Activated CD4-positive, alpha-beta T cell treated with anti-CD3 and anti-CD28 coated beads, Interleukin-2, Interleukin-4, amounts not matched to agents 100 ng/mL and 50 ng/mL, durations not matched to agents 16 hours and 8 hours (primary cell): ENCODE measurements around the gene LCP1.
"Not testable (repeated sequence)": the region's sequence is repeated elsewhere in the genome, so short reads cannot be mapped to it uniquely, and the experiment has no call there.

Experiments used
- DNase-seq: peaks from one replicate; pipeline ENCODE4 v3.0.0-alpha.2; 2020; ENCODE audit warnings: low spot score

Gene LCP1, protein sequence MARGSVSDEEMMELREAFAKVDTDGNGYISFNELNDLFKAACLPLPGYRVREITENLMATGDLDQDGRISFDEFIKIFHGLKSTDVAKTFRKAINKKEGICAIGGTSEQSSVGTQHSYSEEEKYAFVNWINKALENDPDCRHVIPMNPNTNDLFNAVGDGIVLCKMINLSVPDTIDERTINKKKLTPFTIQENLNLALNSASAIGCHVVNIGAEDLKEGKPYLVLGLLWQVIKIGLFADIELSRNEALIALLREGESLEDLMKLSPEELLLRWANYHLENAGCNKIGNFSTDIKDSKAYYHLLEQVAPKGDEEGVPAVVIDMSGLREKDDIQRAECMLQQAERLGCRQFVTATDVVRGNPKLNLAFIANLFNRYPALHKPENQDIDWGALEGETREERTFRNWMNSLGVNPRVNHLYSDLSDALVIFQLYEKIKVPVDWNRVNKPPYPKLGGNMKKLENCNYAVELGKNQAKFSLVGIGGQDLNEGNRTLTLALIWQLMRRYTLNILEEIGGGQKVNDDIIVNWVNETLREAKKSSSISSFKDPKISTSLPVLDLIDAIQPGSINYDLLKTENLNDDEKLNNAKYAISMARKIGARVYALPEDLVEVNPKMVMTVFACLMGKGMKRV

DNA sequence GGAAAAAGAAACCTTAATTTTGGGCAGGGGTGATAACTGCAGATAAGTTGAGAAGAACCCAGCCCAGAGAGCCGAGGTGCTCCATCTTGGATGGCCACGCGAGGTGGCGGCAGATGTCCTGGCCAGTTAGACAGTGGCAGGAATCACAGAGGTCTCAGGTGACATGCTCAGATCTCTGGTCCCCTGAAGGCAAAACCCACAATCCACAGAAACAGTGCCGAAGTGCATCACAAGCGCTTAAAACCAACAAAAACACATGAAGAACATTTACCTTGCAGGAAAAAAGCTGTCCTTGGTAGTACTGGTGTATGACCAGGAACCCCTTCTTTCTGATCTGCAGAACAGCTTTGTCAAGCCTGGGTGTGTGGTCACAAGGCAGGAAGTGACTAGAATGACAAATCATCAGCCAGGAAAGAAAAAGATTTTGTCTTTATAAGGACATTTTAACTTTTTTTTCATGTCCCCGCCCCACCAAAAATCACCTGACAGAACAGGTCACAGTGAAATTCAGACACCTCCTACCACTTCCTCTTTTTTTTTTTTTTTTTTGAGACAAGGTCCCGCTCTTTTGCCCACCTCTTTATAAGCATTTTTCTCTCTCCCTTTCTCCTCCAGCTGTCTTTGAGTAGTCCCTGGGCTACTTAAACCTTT is at the start of gene LCP1:
TSS of gene LCP1 (minus strand) at position 338 of the 651 bp plus-strand sequence. CDS start 22,515 bp downstream, outside the sequence.
- peak; percentile 93 for DNase-seq

DNA sequence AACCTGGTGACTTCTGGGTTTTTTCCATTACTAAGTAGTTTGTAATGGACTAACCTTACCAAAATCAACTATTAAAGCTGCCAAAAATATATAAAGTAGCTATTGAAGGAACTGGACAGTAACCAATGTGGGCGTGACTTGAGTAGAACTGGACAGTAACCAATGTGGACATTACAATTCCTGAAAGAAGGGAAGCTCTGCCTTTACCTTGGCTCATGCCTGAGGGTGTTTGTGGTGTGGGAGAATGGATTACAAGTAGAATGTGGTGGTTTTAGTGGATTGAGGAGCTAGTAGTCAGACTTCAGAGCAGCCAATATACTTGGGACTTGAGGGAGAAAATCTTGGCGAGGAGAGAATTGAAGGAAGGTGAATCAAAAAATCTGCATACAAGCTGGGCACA is 47.3 kb upstream of the LCP1 start:
- DNase-seq, result no peak

DNA sequence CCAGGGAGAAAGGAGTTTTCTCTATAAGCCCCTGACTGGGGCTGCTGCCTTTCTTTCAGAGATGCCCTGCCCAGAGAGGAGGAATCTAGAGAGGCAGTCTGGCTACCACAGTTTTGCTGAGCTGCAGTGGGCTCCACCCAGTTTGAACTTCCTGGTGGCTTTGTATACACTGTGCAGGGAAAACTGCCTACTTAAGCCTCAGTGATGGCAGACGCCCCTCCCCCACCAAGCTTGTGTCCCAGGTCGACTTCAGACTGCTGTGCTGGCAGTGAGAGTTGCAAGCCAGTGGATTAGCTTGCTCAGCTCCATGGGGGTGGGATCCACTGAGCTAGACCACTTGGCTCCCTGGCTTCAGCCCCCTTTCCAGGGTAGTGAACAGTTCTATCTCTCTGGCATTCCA is 38.3 kb upstream of the LCP1 start:
- DNase-seq, result not testable (repeated sequence)

DNA sequence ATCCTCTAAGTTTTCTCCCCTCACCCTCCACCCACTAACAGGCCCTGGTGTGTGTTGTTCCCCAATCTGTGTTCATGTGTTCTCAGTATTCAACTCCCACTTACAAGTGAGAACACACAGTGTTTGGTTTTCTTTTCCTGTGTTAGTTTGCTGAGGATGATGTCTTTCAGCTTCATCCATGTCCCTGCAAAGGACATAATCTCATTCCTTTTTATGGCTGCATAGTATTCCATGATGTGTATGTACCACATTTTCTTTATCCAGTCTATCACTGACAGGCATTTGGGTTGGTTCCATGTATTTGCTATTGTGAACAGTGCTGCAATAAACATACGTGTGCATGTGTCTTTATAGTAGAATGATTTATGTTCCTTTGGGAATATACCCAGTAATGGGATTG is 32.8 kb upstream of the LCP1 start:
- DNase-seq, result not testable (repeated sequence)

DNA sequence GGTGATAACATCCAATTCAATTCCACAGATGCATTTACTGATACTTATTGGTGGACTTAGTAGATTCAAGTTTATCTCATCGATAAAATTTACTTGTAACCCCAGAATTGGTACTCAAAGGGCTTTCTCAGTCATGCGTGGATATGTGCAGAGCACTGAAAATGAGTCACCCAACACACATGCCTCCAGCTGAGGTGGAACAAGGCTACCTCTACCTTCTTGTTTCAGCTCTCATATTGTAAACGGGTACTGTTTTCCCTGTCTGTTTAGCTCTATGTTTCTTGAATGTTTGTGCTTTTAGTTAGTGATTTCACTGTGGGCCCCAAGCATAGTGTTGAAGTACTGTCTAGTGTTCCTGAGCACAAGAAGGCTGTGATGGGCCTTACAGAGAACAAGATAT is 31.3 kb upstream of the LCP1 start:
- DNase-seq, result peak; percentile 9

DNA sequence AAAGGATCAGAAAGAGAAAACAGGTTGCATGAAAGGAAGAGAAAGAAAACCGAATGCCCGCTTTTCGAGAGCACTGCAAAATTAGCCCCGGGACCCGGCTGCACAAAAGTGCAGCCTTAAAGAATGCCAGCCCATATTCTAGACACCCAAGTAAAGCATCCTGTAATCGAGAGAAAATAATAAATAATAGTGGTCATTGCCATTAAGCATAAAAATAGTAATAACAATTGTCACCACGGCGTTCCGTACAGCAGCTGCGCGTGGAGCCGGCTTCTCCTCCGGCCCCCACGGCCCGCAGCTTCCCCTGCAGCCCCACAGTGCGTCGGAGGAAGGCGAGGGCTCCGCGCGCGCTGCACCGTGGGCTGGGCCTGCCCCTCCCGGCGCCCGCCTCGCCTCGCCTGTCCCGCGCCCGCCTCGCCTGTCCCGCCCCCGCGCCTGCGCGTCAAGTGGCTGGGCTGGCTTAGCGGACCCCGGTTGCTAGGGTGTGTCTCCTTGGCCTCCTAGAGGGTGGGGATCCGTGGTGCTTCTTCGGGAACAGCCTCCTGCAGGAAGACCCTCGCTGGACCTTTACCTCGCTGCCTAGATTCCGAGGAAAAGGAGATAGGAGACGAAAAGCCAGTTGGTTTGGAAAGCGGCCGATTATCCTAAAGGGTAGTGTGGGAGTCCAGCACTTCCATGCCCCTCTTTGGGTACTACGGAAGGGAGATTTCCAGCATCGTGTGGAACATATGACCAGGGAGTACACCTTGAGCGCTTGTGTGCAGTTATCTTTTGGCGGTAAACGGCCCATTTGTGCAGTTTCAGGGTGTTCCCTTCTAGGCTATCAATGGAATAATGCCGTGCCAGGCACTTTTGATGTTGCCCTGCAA is 29.7 kb upstream of the LCP1 start, which contains the start of gene LRRC63:
TSS of gene LRRC63 (plus strand) at position 446 of the 869 bp plus-strand sequence. CDS start 1,107 bp downstream, outside the sequence.
- peak; percentile 86 for DNase-seq

GRCh38 chr13:46211116-46211482 is 29.1 kb upstream of the LCP1 start:
- DNase-seq, result peak; percentile 32

- no peak for DNase-seq
These were observed 28.5 kb upstream of the LCP1 start for GRCh38 chr13:46210362-46211083.

- no peak for DNase-seq
These were observed 25.9 kb upstream of the LCP1 start for GRCh38 chr13:46207828-46208227.

GRCh38 chr13:46206143-46206542 is 24.2 kb upstream of the LCP1 start:
- DNase-seq, result no peak

GRCh38 chr13:46202966-46203365 is 21.0 kb upstream of the LCP1 start:
- DNase-seq, result no peak

DNA sequence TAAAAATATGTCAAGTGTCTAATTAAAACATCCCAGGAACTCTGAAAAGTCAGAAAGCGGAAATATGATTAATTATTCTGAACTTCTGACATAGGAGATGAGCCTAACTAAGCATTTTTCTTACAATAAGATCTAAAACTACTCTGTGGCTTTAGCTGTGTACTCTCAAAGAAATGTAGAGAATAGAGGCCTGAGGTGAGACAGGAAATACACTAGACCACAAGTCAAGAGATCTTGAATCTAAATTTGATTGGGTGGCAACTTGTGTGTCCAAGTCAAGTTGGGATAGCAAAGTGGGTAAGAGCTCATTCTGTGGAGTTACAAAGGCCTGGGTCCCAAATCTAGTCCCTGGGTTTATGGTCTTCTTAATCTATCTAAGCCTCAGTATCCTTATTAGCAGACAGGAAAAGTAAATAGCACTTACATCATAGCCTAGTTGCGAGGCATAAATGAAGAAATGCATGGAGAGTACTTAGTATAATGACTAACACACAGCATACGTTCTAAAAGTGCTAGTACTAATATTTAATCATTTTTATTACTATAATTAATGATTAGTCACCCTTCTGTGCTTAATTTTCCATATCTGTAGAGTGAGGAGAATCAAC is 20.3 kb upstream of the LCP1 start:
- DNase-seq, result peak; percentile 42

GRCh38 chr13:46198696-46199193 is 16.8 kb upstream of the LCP1 start:
- DNase-seq, result no peak

DNA sequence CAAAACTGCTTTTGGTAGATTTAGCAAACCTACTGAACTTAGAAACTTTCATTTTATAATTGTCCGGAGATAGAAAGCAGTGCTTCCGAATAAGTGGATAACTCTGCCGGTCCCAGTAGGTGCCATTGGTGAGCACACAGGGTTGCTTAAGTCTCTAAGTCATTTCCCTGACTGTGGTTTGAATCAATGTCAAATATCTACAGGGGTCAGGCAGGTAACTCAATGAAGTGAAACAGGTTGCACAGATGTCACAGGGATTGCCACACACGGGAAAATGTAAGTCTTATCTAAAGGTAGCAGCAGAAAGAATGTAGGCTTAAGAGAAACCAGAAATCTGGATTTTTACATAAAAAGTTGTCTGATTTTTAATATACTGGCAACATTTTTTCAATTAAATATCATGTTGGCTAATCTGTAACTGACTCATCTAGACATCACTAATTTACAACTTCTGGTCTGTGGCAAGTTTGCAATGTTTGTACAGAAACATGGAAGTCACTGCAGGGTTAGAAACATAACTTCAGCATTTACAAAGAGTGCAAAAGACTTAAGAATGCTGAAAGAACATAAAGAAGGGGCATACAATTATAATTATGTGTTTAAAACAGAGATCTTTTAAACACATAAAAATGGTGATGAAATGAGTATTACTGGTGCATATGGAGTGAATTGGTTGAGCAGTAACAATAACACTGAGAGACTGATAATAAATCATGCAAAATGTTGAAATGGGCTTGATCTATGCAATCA is 15.5 kb upstream of the LCP1 start:
- DNase-seq, result no peak

DNA sequence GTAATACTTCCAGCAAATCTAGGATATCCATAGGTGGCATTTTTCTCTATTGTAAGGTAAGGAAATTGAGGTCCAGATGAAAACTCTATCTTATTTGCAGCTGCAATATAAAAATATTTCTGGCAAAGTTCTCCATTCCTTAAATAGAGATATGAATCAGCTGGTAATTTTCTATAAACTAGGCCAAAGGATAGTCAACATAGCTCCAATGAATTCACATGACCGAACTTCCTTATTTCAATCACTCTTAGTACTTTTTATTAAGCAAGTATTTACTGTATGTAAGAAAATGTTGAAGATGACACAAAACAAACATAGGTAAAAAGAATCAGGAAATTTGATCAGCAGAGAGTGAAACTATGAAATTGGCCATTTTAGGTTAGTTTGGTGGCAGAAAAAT is 13.0 kb upstream of the LCP1 start:
- DNase-seq, result no peak

- no peak for DNase-seq
These were observed 10.4 kb upstream of the LCP1 start for GRCh38 chr13:46192412-46192811.

DNA sequence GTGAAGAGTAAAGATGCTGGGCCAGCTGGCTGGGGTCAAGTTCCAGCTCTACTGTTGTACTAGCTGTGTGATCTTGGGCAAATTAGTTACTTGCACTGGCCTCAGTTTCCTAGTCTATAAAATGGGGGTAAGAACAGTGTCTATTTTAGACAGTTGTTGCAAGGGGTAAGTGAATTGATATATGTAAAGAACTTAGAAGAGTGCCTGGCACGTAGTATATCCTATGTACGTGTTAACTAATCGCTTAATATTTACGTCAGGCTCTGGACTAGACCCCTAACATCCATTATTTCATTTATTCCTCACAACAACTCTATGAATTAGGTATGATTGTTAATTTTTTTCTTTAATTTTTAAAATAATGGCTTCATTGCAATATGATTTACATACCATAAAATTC is 3.7 kb upstream of the LCP1 start:
- no peak for DNase-seq

DNA sequence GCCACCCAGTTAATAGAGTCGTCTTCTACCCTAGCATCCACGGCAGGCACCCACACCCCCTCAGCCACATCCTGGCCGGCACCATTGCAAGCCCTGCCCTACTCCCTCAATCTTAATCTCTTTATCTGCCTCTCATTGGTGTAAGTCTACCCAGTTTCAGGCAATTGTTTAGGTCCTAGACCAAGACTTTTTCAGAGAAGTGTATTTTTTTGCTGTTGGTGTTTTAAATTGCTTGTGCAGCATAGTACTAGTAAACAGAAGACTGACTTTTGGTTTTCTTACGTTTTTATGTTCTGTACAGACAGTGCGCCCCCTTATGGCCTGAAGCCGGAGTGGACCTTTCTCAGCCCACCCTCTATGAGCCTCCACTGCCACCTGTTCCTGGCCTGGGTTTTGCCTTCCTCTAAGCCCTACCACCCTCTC is 2.3 kb upstream of the LCP1 start:
- peak; percentile 81 for DNase-seq

DNA sequence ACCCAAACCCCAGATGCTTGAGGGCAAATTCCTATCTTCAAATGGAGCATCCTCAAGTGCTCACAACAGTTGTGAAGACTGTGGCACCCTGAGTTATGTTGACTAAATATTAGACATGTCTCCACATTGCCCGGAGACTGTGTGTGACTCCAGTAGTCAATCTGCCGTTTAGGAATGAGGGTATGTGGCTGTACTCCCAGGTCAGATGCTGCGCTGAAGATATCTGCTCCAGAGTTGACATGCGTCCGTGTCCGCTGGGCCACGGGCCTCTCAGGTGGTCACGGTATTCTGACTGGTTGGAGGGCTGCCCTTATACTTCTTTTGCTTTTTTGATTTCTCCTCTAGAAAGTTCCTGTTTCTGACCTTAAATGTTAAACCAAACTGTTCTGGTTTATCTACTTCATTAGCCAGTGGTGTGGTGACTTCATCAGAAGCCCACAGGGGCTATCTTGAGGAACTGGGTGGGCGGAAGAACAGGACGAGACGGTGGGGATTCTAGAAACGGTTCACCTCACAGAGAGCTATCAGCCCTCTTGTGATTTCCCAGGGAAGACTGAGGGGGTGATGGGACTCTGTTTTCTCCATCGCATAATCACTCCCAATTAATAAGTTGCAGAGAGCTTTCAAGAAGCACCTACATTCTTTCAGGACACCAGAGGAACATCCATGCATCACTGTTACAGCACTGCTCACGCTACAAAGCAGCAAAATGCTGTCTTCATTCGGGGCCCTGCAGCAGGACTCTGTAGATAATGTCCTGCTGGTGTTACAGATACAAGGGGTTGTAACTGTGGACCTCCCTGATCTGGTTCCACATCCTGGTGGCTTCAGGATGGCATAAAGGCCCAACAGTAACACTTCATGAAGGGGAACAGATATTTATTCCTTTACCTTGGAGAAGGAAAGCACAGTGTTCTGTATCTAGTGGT is 1.3 kb upstream of the LCP1 start:
- no peak for DNase-seq
